GM12878 (cell line): ENCODE results near the gene ZNF48. TPM values are rescaled to one million over a fixed set of nuclear protein-coding genes. Genes with fewer than 3 reads are reported as not detected.
A peak's percentile ranks its signal among the peaks of the same experiment; 100 is the strongest.

ENCODE experiments used
- BHLHE40 ChIP-seq, 2 experiments: fragments of 450-650 bp in 1 of 2; IDR thresholded peaks; 2 replicates each; pipeline ENCODE4 v1.6.1; 2011 to 2017; ENCODE audit warnings: low read depth in 2 of 2, borderline replicate concordance in 1 of 2, improper control_type of control experiment in 1 of 2, low read length in 1 of 2, mild to moderate bottlenecking in 1 of 2
- BRCA1 ChIP-seq: IDR thresholded peaks from 2 replicates; pipeline ENCODE4 v1.6.1; 2011; ENCODE audit warnings: low read depth, low read length, improper control_type of control experiment
- CREM ChIP-seq: IDR thresholded peaks from 2 replicates; pipeline ENCODE4 v1.6.1; 2014; ENCODE audit warnings: antibody characterized with exemption, low read depth
- EP300 ChIP-seq, 2 experiments: fragments of 150-350 bp in 1 of 2; IDR thresholded peaks; 2 replicates each; pipeline ENCODE4 v1.6.1; 2011 to 2012; ENCODE audit warnings: low read depth in 2 of 2, low read length in 2 of 2, borderline replicate concordance in 1 of 2, improper control_type of control experiment in 1 of 2, inconsistent platforms in 1 of 2; ENCODE audit not compliant: control insufficient read depth in 1 of 2
- HDAC6 ChIP-seq: fragments of 200-600 bp; sonication (generic); IDR thresholded peaks from one replicate; pipeline ENCODE4 v1.8.0; 2017; ENCODE audit warnings: antibody characterized with exemption; ENCODE audit not compliant: unreplicated experiment
- IKZF2 ChIP-seq, 2 experiments: fragments of 450-650 bp; IDR thresholded peaks; 2 replicates each; pipeline ENCODE4 v1.6.1; 2017; ENCODE audit warnings: mild to moderate bottlenecking in 2 of 2, moderate library complexity in 2 of 2
- JUND ChIP-seq: IDR thresholded peaks from 2 replicates; pipeline ENCODE4 v1.6.1; 2012; ENCODE audit warnings: low read depth, mild to moderate bottlenecking, low read length, improper control_type of control experiment, moderate library complexity
- MAX ChIP-seq: IDR thresholded peaks from 2 replicates; pipeline ENCODE4 v1.6.1; 2012; ENCODE audit warnings: low read depth, low read length, improper control_type of control experiment
- MEF2B ChIP-seq: fragments of 450-650 bp; IDR thresholded peaks from 2 replicates; pipeline ENCODE4 v1.6.1; 2018; ENCODE audit warnings: mild to moderate bottlenecking, moderate library complexity; ENCODE audit not compliant: partially characterized antibody, poor library complexity, severe bottlenecking
- MYB ChIP-seq: fragments of 150-350 bp; IDR thresholded peaks from 2 replicates; pipeline ENCODE4 v1.6.1; 2014; ENCODE audit warnings: mild to moderate bottlenecking, low read depth, low read length, borderline replicate concordance
- NFIC ChIP-seq: IDR thresholded peaks from 2 replicates; pipeline ENCODE4 v1.6.1; 2012; ENCODE audit warnings: low read depth, mild to moderate bottlenecking, inconsistent platforms, low read length, moderate library complexity
- PAX5 ChIP-seq: IDR thresholded peaks from 2 replicates; pipeline ENCODE4 v1.6.1; 2011; ENCODE audit warnings: low read depth, low read length, borderline replicate concordance
- PML ChIP-seq: IDR thresholded peaks from 2 replicates; pipeline ENCODE4 v1.6.1; 2012; ENCODE audit warnings: low read length, inconsistent platforms
- POLR2A ChIP-seq: IDR thresholded peaks from 2 replicates; pipeline ENCODE4 v1.6.1; 2011; ENCODE audit warnings: low read depth, mild to moderate bottlenecking, low read length
- RB1 ChIP-seq: fragments of 450-650 bp; formaldehyde crosslinking; IDR thresholded peaks from 2 replicates; pipeline ENCODE4 v1.6.1; 2017; ENCODE audit warnings: mild to moderate bottlenecking, borderline replicate concordance
- RBBP5 ChIP-seq: fragments of 200-600 bp; sonication (generic); conservative IDR thresholded peaks from 2 replicates; pipeline ENCODE4 v1.6.1; 2016
- RELB ChIP-seq: fragments of 450-650 bp; IDR thresholded peaks from 2 replicates; pipeline ENCODE4 v1.6.1; 2017; ENCODE audit warnings: low read depth, mild to moderate bottlenecking, moderate library complexity
- SMC3 ChIP-seq: IDR thresholded peaks from 2 replicates; pipeline ENCODE4 v1.6.1; 2011; ENCODE audit warnings: low read length, improper control_type of control experiment, borderline replicate concordance
- SREBF1 ChIP-seq: IDR thresholded peaks from 2 replicates; pipeline ENCODE4 v1.6.1; 2012; ENCODE audit warnings: mild to moderate bottlenecking, low read length
- SUPT20H ChIP-seq: IDR thresholded peaks from 2 replicates; pipeline ENCODE4 v1.6.1; 2011; ENCODE audit warnings: low read depth, mild to moderate bottlenecking, low read length, moderate library complexity, borderline replicate concordance; ENCODE audit not compliant: control insufficient read depth
- YBX1 ChIP-seq: fragments of 450-650 bp; IDR thresholded peaks from 2 replicates; pipeline ENCODE4 v1.6.1; 2016; ENCODE audit warnings: antibody characterized with exemption
- ZNF207 ChIP-seq: fragments of 450-650 bp; IDR thresholded peaks from 2 replicates; pipeline ENCODE4 v1.6.1; 2014; ENCODE audit warnings: antibody characterized with exemption, mild to moderate bottlenecking, borderline replicate concordance
- ZNF384 ChIP-seq: IDR thresholded peaks from 2 replicates; pipeline ENCODE4 v1.6.1; 2012; ENCODE audit warnings: low read depth, mild to moderate bottlenecking, low read length, improper control_type of control experiment, borderline replicate concordance
- polyA plus RNA-seq, 11 experiments: library from polyadenylated mRNA; depleted of rRNA in 4 of 11; unstranded in 6 of 11; stranded (reverse) in 5 of 11; fragments of >200 nt; fragmentation: Nextera tagmentation in 4 of 11; fragmentation: Illumina TruSeq in 1 of 11; extraction: Ambion mirVana in 4 of 11; extraction: Trizol in 1 of 11; gene quantifications; 1 replicate in 1 of 11; 2 replicates in 10 of 11; pipeline versions ENCODE4 v1.2.1 to v1.2.3, GENCODE V29; 2011 to 2016; ENCODE audit warnings: inconsistent platforms in 2 of 11, missing spikeins in 2 of 11, low read depth in 1 of 11
- total RNA-seq, 4 experiments: library from RNA; depleted of rRNA in 3 of 4; stranded (reverse); fragments of >200 nt in 3 of 4; fragmentation: Illumina TruSeq in 1 of 4; extraction: Trizol in 1 of 4; gene quantifications; 2 replicates each; pipeline versions ENCODE4 v1.2.1 to v1.2.3, GENCODE V29; 2013 to 2021

ZNF48 gene
- total and polyA plus RNA-seq, 10 of the 15 experiments (the other 5 are each of a cell fraction or from before 2014, with no cell fraction given): 0.14 to 12.0 (median 4.2) TPM

GRCh38 chr16:30349675-30350074, 45.5 kb upstream of the ZNF48 start (continued):
- TF ChIP-seq SUPT20H: no peak
- TF ChIP-seq MEF2B: peak; percentile 21
- no peak for TF ChIP-seq POLR2A
- TF ChIP-seq PML: 0 out of 2 replicates have a peak, but pooled peaks have one; percentile 3
- TF ChIP-seq NFIC: peak; percentile 36; the same call in 1 of the 2 replicates
- no peak for TF ChIP-seq MYB
- no peak for TF ChIP-seq SREBF1
- no peak for TF ChIP-seq YBX1
- peak; percentile 53 to 83; a peak in 2 of 4 replicates for TF ChIP-seq BHLHE40 (IDR thresholded peaks at IDR 0.05; ENCODE audit: borderline replicate concordance in 1 of 2, low read depth in 2 of 2, low read length in 1 of 2)
- TF ChIP-seq PAX5: 0 out of 2 replicates have a peak, but pooled peaks have one; percentile 43
- no peak for TF ChIP-seq SMC3
- TF ChIP-seq BRCA1: no peak
- peak; percentile 21; the same call in 1 of the 2 replicates for TF ChIP-seq ZNF384
- TF ChIP-seq RELB: no peak
- no peak for TF ChIP-seq EP300 (IDR thresholded peaks at IDR 0.05; ENCODE audit: borderline replicate concordance in 1 of 2, control insufficient read depth in 1 of 2, low read depth in 2 of 2, low read length in 2 of 2)
- TF ChIP-seq JUND: no peak
- TF ChIP-seq IKZF2 (IDR thresholded peaks at IDR 0.05): peak; percentile 16 to 20; a peak in 2 of 4 replicates
- TF ChIP-seq HDAC6: no peak
- TF ChIP-seq RB1: no peak
- TF ChIP-seq MAX: no peak
- no peak for TF ChIP-seq CREM
- TF ChIP-seq RBBP5: no peak
- TF ChIP-seq ZNF207: no peak
